ENCODE results near the gene ZNF716. TPM values are rescaled to one million over a fixed set of nuclear protein-coding genes. Genes with fewer than 3 reads are reported as not detected.

Gene ZNF716
- total and polyA plus RNA-seq, 2 donors (not counting 3 experiments of a cell fraction or from before 2014, with no cell fraction given) = not detected

DNA sequence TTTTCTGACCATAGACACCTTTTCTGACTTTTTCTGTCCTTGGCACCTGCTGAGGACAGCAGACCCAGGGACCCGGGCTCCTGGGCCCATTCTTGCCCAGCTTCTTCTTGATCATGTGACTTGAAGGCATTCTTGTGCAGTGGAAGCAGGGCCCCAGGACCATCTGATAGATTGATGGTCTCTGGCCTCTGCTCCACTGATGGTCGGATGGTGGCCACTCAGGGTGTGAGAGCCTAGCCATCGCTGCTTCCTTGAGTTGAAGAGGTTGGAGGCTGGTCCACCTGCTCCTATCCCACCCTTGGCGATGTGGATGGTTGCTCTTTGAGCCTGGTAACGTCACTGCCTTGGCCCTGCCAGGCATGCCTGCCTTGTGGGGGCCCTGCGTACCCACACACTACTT, 37.8 kb upstream of the ZNF716 start:
- Histone ChIP-seq H3K4me3 (replicated peaks in 1 of 3; ENCODE audit: insufficient read depth in 1 of 3, low read depth in 1 of 3, low read length in 3 of 3) (no peak overlapping the region), H3K9me3 (replicated peaks; ENCODE audit: control insufficient read depth, insufficient read depth, low read length) (peaks cover 8% of the 10 kb centered on the region), H2AFZ (ENCODE audit: low read depth, low read length) (no peak overlapping the region), H3K36me3 (ENCODE audit: control insufficient read depth in 2 of 2, extremely low read depth in 1 of 2, insufficient read depth in 2 of 2, low read length in 2 of 2) (no peaks in the 10 kb centered on the region), H3K4me1 (ENCODE audit: control insufficient read depth, extremely low read depth, insufficient read depth, low read length) (no peaks in the 10 kb centered on the region), H3K27me3 (ENCODE audit: control insufficient read depth in 2 of 2, insufficient read depth in 2 of 2, low read length in 2 of 2) (no peaks in the 10 kb centered on the region), H4K20me1 (replicated peaks; ENCODE audit: control insufficient read depth, extremely low read depth, insufficient read depth, low read length) (no peaks in the 10 kb centered on the region), H3K27ac (ENCODE audit: insufficient read depth, low read depth, low read length) (no peak overlapping the region), H3K9ac (replicated peaks; ENCODE audit: extremely low read depth, insufficient read depth, low read length) (no peak overlapping the region), H3K9me1 (replicated peaks; ENCODE audit: control insufficient read depth, extremely low read depth, insufficient read depth, low read length) (no peaks in the 10 kb centered on the region), H3K79me2 (ENCODE audit: control insufficient read depth, insufficient read depth, low read length) (no peaks in the 10 kb centered on the region), H3K4me2 (ENCODE audit: insufficient read depth, low read length) (no peak overlapping the region)
- ChIA-PET POLR2A (no interaction called here), CTCF (no interaction called here)
- BruUV-seq (replicated peaks) = no TSS peak
- TF ChIP-seq POLR2AphosphoS5 (IDR thresholded peaks at IDR 0.05; ENCODE audit: insufficient read depth, low read depth, low read length) (no peak), EZH2 (IDR thresholded peaks at IDR 0.05; ENCODE audit: borderline replicate concordance, low read depth, low read length, severe bottlenecking) (no peak), GATA2 (IDR thresholded peaks at IDR 0.05; ENCODE audit: insufficient read depth, insufficient read length, low read depth, low read length) (no peak), MAX (IDR thresholded peaks at IDR 0.05; ENCODE audit: insufficient read depth, insufficient read length) (no peak), CTCF (IDR thresholded peaks at IDR 0.05; ENCODE audit: extremely low read depth in 1 of 2, insufficient read depth in 1 of 2, low read depth in 1 of 2, low read length in 2 of 2) (no peak), POLR2A (IDR thresholded peaks at IDR 0.05; ENCODE audit: low read depth, low read length) (no peak), FOS (IDR thresholded peaks at IDR 0.05; ENCODE audit: borderline replicate concordance, insufficient read depth, low read length) (no peak), JUN (IDR thresholded peaks at IDR 0.05; ENCODE audit: borderline replicate concordance, insufficient read depth, insufficient read length, low read depth) (no peak)
- intact Hi-C loops (cut with micrococcal nuclease) (no loop called here), dilution Hi-C loops (cut with MboI; ENCODE audit: extremely low pct_ligation_motif_present, low sequenced_read_pairs) (no loop called here)
- no peak for FAIRE-seq
- DNase-seq (ENCODE audit: low read depth, low spot score) = no peak

Measured in endothelial cell of umbilical vein (primary cell).